ENCODE results near the gene GPR142.
"Not testable (repeated sequence)": the region's sequence is repeated elsewhere in the genome, so short reads cannot be mapped to it uniquely, and the experiment has no call there.

GPR142 gene

GRCh38 chr17:74389084-74389753, 21.9 kb downstream of the GPR142 start:
- in situ Hi-C loops (cut with MboI; ENCODE audit: low pct_unique_long_range_greater_than_20kb, low sequenced_read_pairs) = no loop called here
- DNase-seq = no peak

- DNase-seq = no peak
- in situ Hi-C loops (cut with MboI; ENCODE audit: low pct_unique_long_range_greater_than_20kb, low sequenced_read_pairs) = no loop called here
Observed at GRCh38 chr17:74389937-74390679, 22.8 kb downstream of the GPR142 start.

GRCh38 chr17:74390680-74391653, 23.7 kb downstream of the GPR142 start:
- DNase-seq = no peak
- in situ Hi-C loops (cut with MboI; ENCODE audit: low pct_unique_long_range_greater_than_20kb, low sequenced_read_pairs) = no loop called here

- in situ Hi-C loops (cut with MboI; ENCODE audit: low pct_unique_long_range_greater_than_20kb, low sequenced_read_pairs) = no loop called here
Observed at GRCh38 chr17:74391771-74392170, 24.5 kb downstream of the GPR142 start.

GRCh38 chr17:74392848-74393247, 25.5 kb downstream of the GPR142 start:
- no peak for DNase-seq
- in situ Hi-C loops (cut with MboI; ENCODE audit: low pct_unique_long_range_greater_than_20kb, low sequenced_read_pairs) = no loop called here

More at GRCh38 chr17:74391771-74392170, 24.5 kb downstream of the GPR142 start:
- peak; percentile 57 for DNase-seq

GRCh38 chr17:74393346-74393942, 26.1 kb downstream of the GPR142 start:
- in situ Hi-C loops (cut with MboI; ENCODE audit: low pct_unique_long_range_greater_than_20kb, low sequenced_read_pairs) = no loop called here
- DNase-seq = no peak

- DNase-seq = no peak
Observed at GRCh38 chr17:74394275-74394950, 27.1 kb downstream of the GPR142 start.

GRCh38 chr17:74394977-74395376, 27.7 kb downstream of the GPR142 start:
- in situ Hi-C loops (cut with MboI; ENCODE audit: low pct_unique_long_range_greater_than_20kb, low sequenced_read_pairs) = no loop called here
- DNase-seq = no peak

More at GRCh38 chr17:74394275-74394950, 27.1 kb downstream of the GPR142 start:
- in situ Hi-C loops (cut with MboI; ENCODE audit: low pct_unique_long_range_greater_than_20kb, low sequenced_read_pairs) = no loop called here

GRCh38 chr17:74396567-74396966, 29.3 kb downstream of the GPR142 start:
- in situ Hi-C loops (cut with MboI; ENCODE audit: low pct_unique_long_range_greater_than_20kb, low sequenced_read_pairs) = no loop called here

GRCh38 chr17:74402048-74402447, 34.7 kb downstream of the GPR142 start:
- no peak for DNase-seq
- in situ Hi-C loops (cut with MboI; ENCODE audit: low pct_unique_long_range_greater_than_20kb, low sequenced_read_pairs) = no loop called here

More at GRCh38 chr17:74396567-74396966, 29.3 kb downstream of the GPR142 start:
- DNase-seq = no peak

- in situ Hi-C loops (cut with MboI; ENCODE audit: low pct_unique_long_range_greater_than_20kb, low sequenced_read_pairs) = no loop called here
- DNase-seq = no peak
Observed at GRCh38 chr17:74403512-74404137, 36.3 kb downstream of the GPR142 start.

GRCh38 chr17:74404218-74404617, 36.9 kb downstream of the GPR142 start:
- DNase-seq = no peak
- in situ Hi-C loops (cut with MboI; ENCODE audit: low pct_unique_long_range_greater_than_20kb, low sequenced_read_pairs) = no loop called here

- in situ Hi-C loops (cut with MboI; ENCODE audit: low pct_unique_long_range_greater_than_20kb, low sequenced_read_pairs) = no loop called here
- no peak for DNase-seq
Observed at GRCh38 chr17:74404789-74405188, 37.5 kb downstream of the GPR142 start.

- DNase-seq; in situ Hi-C loops (cut with MboI; ENCODE audit: low pct_unique_long_range_greater_than_20kb, low sequenced_read_pairs): not testable (repeated sequence)
Observed at GRCh38 chr17:74405311-74405710, 38.0 kb downstream of the GPR142 start.

- DNase-seq = no peak
- in situ Hi-C loops (cut with MboI; ENCODE audit: low pct_unique_long_range_greater_than_20kb, low sequenced_read_pairs) = no loop called here
Observed at GRCh38 chr17:74407384-74407783, 40.1 kb downstream of the GPR142 start.

- in situ Hi-C loops (cut with MboI; ENCODE audit: low pct_unique_long_range_greater_than_20kb, low sequenced_read_pairs) = no loop called here
- DNase-seq = no peak
Observed at GRCh38 chr17:74408262-74408661, 41.0 kb downstream of the GPR142 start.

- no peak for DNase-seq
- in situ Hi-C loops (cut with MboI; ENCODE audit: low pct_unique_long_range_greater_than_20kb, low sequenced_read_pairs) = no loop called here
Observed at GRCh38 chr17:74408815-74409214, 41.5 kb downstream of the GPR142 start.

GRCh38 chr17:74410001-74410443, 42.7 kb downstream of the GPR142 start:
- DNase-seq = no peak
- in situ Hi-C loops (cut with MboI; ENCODE audit: low pct_unique_long_range_greater_than_20kb, low sequenced_read_pairs) = no loop called here

All from KBM-7 (cell line).